Measurements from ENCODE around the gene DCK.

GRCh38 chr4:71070015-71070414 lies 76.6 kb downstream of the DCK start:
- no peak for TF ChIP-seq EZH2 (IDR thresholded peaks at IDR 0.05; ENCODE audit: borderline replicate concordance)
- TF ChIP-seq, protein P1, sequence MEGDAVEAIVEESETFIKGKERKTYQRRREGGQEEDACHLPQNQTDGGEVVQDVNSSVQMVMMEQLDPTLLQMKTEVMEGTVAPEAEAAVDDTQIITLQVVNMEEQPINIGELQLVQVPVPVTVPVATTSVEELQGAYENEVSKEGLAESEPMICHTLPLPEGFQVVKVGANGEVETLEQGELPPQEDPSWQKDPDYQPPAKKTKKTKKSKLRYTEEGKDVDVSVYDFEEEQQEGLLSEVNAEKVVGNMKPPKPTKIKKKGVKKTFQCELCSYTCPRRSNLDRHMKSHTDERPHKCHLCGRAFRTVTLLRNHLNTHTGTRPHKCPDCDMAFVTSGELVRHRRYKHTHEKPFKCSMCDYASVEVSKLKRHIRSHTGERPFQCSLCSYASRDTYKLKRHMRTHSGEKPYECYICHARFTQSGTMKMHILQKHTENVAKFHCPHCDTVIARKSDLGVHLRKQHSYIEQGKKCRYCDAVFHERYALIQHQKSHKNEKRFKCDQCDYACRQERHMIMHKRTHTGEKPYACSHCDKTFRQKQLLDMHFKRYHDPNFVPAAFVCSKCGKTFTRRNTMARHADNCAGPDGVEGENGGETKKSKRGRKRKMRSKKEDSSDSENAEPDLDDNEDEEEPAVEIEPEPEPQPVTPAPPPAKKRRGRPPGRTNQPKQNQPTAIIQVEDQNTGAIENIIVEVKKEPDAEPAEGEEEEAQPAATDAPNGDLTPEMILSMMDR (IDR thresholded peaks at IDR 0.05; ENCODE audit: poor library complexity) = no peak
